DND-41 (cell line): ENCODE measurements around the gene USP34.

Source experiments
- ATAC-seq: fragments of 200-7000 bp; cut with Tn5 transposase; 3 replicates; pipeline ENCODE4 v1.9.1; 2021; ENCODE audit warnings: low read depth; ENCODE audit not compliant: insufficient read depth
- DNase-seq: peaks from one replicate; pipeline ENCODE4 v3.0.0-alpha.2; 2020
- H2AFZ ChIP-seq: 2 replicates; pipeline ENCODE4 v1.6.0; 2012; ENCODE audit warnings: low read depth, low read length
- H3K27ac ChIP-seq: 2 replicates; pipeline ENCODE4 v1.5.1; 2012; ENCODE audit warnings: low read length, inconsistent platforms
- H3K27me3 ChIP-seq: fragments of 200-600 bp; sonication (generic); 2 replicates; pipeline ENCODE4 v1.6.0; 2012; ENCODE audit warnings: low read length, mild to moderate bottlenecking, inconsistent platforms; ENCODE audit not compliant: insufficient read depth, poor library complexity
- H3K36me3 ChIP-seq: 2 replicates; pipeline ENCODE4 v1.5.1; 2012; ENCODE audit warnings: low read length, inconsistent platforms; ENCODE audit not compliant: insufficient read depth
- H3K4me1 ChIP-seq: 2 replicates; pipeline ENCODE4 v1.5.1; 2012; ENCODE audit warnings: mild to moderate bottlenecking, low read length; ENCODE audit not compliant: insufficient read depth
- H3K4me2 ChIP-seq: 2 replicates; pipeline ENCODE4 v1.6.0; 2012; ENCODE audit warnings: mild to moderate bottlenecking, moderate library complexity, low read length, inconsistent platforms; ENCODE audit not compliant: insufficient read depth
- H3K4me3 ChIP-seq, 2 experiments: fragments of 200-600 bp in 1 of 2; shearing (Covaris generic) in 1 of 2; 2 replicates each; pipeline ENCODE4 v1.5.1; 2012 to 2016; ENCODE audit warnings: inconsistent platforms in 2 of 2, low read length in 2 of 2, mild to moderate bottlenecking in 2 of 2, low read depth in 1 of 2, moderate library complexity in 1 of 2
- H3K79me2 ChIP-seq: 2 replicates; pipeline ENCODE4 v1.6.0; 2012; ENCODE audit warnings: low read length, inconsistent platforms; ENCODE audit not compliant: insufficient read depth
- H3K9ac ChIP-seq: 2 replicates; pipeline ENCODE4 v1.6.0; 2012; ENCODE audit warnings: low read depth, mild to moderate bottlenecking, inconsistent platforms, low read length, moderate library complexity
- H3K9me3 ChIP-seq: 2 replicates; pipeline ENCODE4 v1.5.1; 2012; ENCODE audit warnings: low read length, moderate library complexity, mild to moderate bottlenecking, inconsistent platforms; ENCODE audit not compliant: insufficient read depth, severe bottlenecking
- H4K20me1 ChIP-seq: 2 replicates; pipeline ENCODE4 v1.6.0; 2012; ENCODE audit warnings: low read length; ENCODE audit not compliant: insufficient read depth
- EZH2 ChIP-seq: IDR thresholded peaks from 3 replicates; pipeline ENCODE4 v1.6.1; 2012; ENCODE audit warnings: borderline replicate concordance, low read depth, mild to moderate bottlenecking, moderate library complexity, low read length, inconsistent platforms; ENCODE audit not compliant: severe bottlenecking
- TF ChIP-seq, protein P1 (sequence below): IDR thresholded peaks from 2 replicates; pipeline ENCODE4 v1.5.1; 2012; ENCODE audit warnings: borderline replicate concordance, low read length, moderate library complexity, mild to moderate bottlenecking; ENCODE audit not compliant: poor library complexity, severe bottlenecking; ENCODE audit errors: extremely low read depth

USP34 gene

DNA sequence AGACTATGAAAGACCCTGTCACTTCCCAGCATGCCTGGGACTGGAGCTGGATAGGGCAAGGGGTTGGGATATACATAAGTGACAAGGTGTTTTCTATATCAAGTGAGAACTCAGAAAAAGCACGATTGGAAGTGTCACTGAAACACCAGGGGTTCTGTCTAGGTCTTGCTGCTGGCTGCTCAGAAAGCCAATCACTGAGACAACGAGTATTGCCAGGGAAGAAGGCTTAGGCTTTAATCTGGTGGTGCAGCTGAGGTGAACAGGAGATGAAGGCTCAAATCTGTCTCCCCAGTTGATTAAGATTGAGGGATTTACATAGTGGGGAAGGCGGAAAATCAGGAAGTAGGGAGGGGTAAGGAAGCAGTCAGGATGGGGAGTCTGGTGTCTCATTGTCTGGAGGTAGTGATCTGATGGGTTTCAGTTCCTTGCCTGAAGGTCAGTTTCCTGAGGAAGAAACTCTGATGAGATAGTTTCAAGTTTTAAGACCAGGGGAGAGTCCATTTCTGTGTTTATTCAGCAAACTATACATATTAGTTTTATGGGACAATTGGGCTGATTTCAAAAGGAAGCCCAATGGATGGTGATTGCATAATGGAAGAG lies 312.4 kb downstream of the USP34 start:
- no peak overlapping the region for H2AFZ ChIP-seq
- no peak overlapping the region for H3K9ac ChIP-seq
- no peak for DNase-seq
- H3K36me3 ChIP-seq: no peaks in the 10 kb centered on the region
- no peak for ATAC-seq
- H3K9me3 ChIP-seq: peaks cover 3% of the 10 kb centered on the region
- no peak overlapping the region for H3K27ac ChIP-seq
- H3K79me2 ChIP-seq: no peaks in the 10 kb centered on the region
- TF ChIP-seq, protein P1, sequence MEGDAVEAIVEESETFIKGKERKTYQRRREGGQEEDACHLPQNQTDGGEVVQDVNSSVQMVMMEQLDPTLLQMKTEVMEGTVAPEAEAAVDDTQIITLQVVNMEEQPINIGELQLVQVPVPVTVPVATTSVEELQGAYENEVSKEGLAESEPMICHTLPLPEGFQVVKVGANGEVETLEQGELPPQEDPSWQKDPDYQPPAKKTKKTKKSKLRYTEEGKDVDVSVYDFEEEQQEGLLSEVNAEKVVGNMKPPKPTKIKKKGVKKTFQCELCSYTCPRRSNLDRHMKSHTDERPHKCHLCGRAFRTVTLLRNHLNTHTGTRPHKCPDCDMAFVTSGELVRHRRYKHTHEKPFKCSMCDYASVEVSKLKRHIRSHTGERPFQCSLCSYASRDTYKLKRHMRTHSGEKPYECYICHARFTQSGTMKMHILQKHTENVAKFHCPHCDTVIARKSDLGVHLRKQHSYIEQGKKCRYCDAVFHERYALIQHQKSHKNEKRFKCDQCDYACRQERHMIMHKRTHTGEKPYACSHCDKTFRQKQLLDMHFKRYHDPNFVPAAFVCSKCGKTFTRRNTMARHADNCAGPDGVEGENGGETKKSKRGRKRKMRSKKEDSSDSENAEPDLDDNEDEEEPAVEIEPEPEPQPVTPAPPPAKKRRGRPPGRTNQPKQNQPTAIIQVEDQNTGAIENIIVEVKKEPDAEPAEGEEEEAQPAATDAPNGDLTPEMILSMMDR: no peak
- no peak for TF ChIP-seq EZH2
- H3K4me3 ChIP-seq: no peak overlapping the region
- H3K4me2 ChIP-seq: no peak overlapping the region
- no peaks in the 10 kb centered on the region for H4K20me1 ChIP-seq
- no peaks in the 10 kb centered on the region for H3K27me3 ChIP-seq
- H3K4me1 ChIP-seq: no peaks in the 10 kb centered on the region

DNA sequence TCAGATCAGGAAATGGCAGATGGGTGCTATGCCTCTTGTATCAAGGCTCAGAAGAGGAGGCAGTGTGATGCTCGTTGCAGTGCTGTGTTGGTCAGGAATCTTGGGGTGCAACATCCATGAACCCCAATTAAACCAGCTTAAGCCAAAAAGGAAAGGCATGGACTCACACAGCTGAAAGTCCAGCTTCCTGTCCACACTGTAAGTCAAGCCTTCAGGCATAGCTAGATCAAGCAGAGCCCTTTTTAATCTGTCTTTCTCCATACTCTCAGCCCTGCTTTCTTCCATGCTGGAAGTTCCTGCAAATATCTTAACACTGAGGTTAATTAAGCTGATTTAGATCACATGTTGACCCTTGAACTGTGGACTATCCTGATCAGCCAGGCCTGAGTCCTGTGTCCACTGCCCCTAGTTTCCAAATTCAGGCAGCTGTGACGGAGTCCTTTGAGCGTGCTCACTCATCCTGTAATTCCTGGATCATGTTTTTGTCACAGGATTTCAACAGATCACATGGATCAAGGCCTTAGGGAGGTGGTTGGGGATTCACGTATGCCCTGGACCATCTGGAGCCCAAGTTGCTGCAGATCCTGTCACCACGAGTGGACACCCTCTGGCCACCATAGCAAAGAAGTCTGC lies 313.4 kb downstream of the USP34 start:
- Histone ChIP-seq H3K36me3 (no peaks in the 10 kb centered on the region), H2AFZ (no peak overlapping the region), H4K20me1 (no peaks in the 10 kb centered on the region), H3K4me2 (no peak overlapping the region), H3K79me2 (no peaks in the 10 kb centered on the region), H3K9me3 (peaks cover 3% of the 10 kb centered on the region), H3K27me3 (no peaks in the 10 kb centered on the region), H3K27ac (no peak overlapping the region), H3K9ac (no peak overlapping the region), H3K4me1 (no peaks in the 10 kb centered on the region), H3K4me3 (no peak overlapping the region)
- DNase-seq (no peak), ATAC-seq (no peak)
- TF ChIP-seq, protein P1: no peak
- no peak for TF ChIP-seq EZH2

DNA sequence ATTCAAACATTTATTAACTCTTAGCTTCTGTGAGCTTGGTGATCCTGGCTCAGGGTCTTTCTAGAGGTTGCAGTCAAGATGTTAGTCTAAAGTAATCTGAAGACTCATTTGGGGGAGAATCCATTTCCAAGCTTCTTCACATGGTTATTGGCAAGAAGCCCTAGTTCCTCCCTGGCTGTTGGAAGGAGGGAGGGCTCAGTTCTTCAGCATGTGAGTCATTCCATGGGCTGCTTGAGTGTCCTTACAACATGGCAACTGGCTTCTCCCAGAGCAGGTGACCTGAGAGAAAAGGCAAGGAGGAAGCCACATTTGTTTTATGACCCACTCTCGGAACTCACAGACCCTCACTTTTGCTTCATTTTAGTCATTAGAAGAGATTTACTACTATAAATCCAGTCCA lies 319.5 kb downstream of the USP34 start:
- DNase-seq (no peak), ATAC-seq (no peak)
- no peak for TF ChIP-seq EZH2
- TF ChIP-seq, protein P1: no peak

More for the DNA sequence above, 319.5 kb downstream of the USP34 start:
- H3K36me3 ChIP-seq: no peaks in the 10 kb centered on the region
- H3K27me3 ChIP-seq: no peaks in the 10 kb centered on the region
- no peaks in the 10 kb centered on the region for H3K9me3 ChIP-seq
- H3K27ac ChIP-seq: no peak overlapping the region
- no peak overlapping the region for H2AFZ ChIP-seq
- H3K4me3 ChIP-seq: no peak overlapping the region
- H3K79me2 ChIP-seq: no peaks in the 10 kb centered on the region
- H3K4me2 ChIP-seq: no peak overlapping the region
- no peaks in the 10 kb centered on the region for H4K20me1 ChIP-seq
- H3K9ac ChIP-seq: no peak overlapping the region
- no peaks in the 10 kb centered on the region for H3K4me1 ChIP-seq
